Ovary (tissue), 3 donors: ENCODE data around the gene CHD5.

ENCODE experiments used
- EP300 ChIP-seq: sonication (generic); formaldehyde crosslinking; IDR thresholded peaks from one replicate; pipeline ENCODE4 v1.6.1; 2017; ENCODE audit warnings: antibody characterized with exemption
- POLR2A ChIP-seq: fragments of 450-650 bp; IDR thresholded peaks from one replicate; pipeline ENCODE4 v1.6.1; 2017; ENCODE audit warnings: antibody characterized with exemption, mild to moderate bottlenecking, moderate library complexity
- TF ChIP-seq, protein P1 (sequence below), 3 donors: fragments of 450-650 bp in 2 of 3; fragments of 200-600 bp in 1 of 3; IDR thresholded peaks; one replicate each; pipeline versions ENCODE4 v1.5.1 to v1.8.0; 2016 to 2022; ENCODE audit warnings: antibody characterized with exemption in 3 of 3, mild to moderate bottlenecking in 1 of 3
- donor health status: DM: no; HTN: no; CAD: no.

DNA sequence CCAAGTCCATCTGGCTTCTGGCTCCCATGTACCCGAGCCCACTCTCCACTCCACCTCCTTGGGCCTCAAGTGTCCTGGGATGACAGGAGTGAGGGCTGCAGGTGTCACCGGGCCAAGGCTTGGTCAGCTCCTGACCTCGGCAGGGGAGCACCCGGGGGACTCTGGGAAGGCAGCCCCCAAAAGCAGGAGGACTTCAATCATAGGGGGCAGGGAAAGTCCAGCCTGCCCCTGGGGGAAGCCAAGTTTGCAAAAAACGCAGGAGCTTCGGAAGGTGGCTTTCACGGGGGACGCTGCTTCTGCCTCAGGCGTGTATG lies 77.6 kb downstream of the CHD5 start:
- TF ChIP-seq, protein P1, sequence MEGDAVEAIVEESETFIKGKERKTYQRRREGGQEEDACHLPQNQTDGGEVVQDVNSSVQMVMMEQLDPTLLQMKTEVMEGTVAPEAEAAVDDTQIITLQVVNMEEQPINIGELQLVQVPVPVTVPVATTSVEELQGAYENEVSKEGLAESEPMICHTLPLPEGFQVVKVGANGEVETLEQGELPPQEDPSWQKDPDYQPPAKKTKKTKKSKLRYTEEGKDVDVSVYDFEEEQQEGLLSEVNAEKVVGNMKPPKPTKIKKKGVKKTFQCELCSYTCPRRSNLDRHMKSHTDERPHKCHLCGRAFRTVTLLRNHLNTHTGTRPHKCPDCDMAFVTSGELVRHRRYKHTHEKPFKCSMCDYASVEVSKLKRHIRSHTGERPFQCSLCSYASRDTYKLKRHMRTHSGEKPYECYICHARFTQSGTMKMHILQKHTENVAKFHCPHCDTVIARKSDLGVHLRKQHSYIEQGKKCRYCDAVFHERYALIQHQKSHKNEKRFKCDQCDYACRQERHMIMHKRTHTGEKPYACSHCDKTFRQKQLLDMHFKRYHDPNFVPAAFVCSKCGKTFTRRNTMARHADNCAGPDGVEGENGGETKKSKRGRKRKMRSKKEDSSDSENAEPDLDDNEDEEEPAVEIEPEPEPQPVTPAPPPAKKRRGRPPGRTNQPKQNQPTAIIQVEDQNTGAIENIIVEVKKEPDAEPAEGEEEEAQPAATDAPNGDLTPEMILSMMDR (IDR thresholded peaks at IDR 0.05), result no peak
- TF ChIP-seq POLR2A (no peak), EP300 (no peak)
